KMS-11 (cell line): ENCODE measurements around the gene CRTC1.

ENCODE experiments used
- H2AFZ ChIP-seq: fragments of 200-600 bp; sonication (generic); 2 replicates; pipeline ENCODE4 v1.6.1; 2016; ENCODE audit warnings: antibody characterized with exemption, mixed run types, low read depth
- H3K27ac ChIP-seq: fragments of 200-600 bp; sonication (generic); 2 replicates; pipeline ENCODE4 v1.6.1; 2016; ENCODE audit warnings: mild to moderate bottlenecking, mixed run types
- H3K27me3 ChIP-seq: fragments of 200-600 bp; sonication (generic); 2 replicates; pipeline ENCODE4 v1.6.1; 2017; ENCODE audit warnings: mild to moderate bottlenecking, low read depth, mixed run types, moderate library complexity; ENCODE audit not compliant: insufficient read depth
- H3K36me3 ChIP-seq: fragments of 200-600 bp; sonication (generic); 2 replicates; pipeline ENCODE4 v1.6.1; 2017; ENCODE audit warnings: mild to moderate bottlenecking, mixed run types; ENCODE audit not compliant: insufficient read depth
- H3K4me1 ChIP-seq: fragments of 200-600 bp; sonication (generic); 2 replicates; pipeline ENCODE4 v1.6.1; 2016; ENCODE audit warnings: mild to moderate bottlenecking, low read depth, mixed run types; ENCODE audit not compliant: poor library complexity, severe bottlenecking
- H3K4me2 ChIP-seq: fragments of 200-600 bp; sonication (generic); 2 replicates; pipeline ENCODE4 v1.7.0; 2016; ENCODE audit warnings: mild to moderate bottlenecking, mixed run types
- H3K4me3 ChIP-seq: fragments of 200-600 bp; sonication (generic); IDR thresholded peaks from 2 replicates; pipeline ENCODE4 v1.6.1; 2017; ENCODE audit warnings: low read depth, low read length, mixed read lengths; ENCODE audit not compliant: insufficient read depth
- H3K79me2 ChIP-seq: fragments of 200-600 bp; sonication (generic); 2 replicates; pipeline ENCODE4 v1.6.1; 2016; ENCODE audit warnings: low read depth, mixed run types; ENCODE audit not compliant: insufficient read depth
- H3K9ac ChIP-seq: fragments of 200-600 bp; sonication (generic); 2 replicates; pipeline ENCODE4 v1.6.1; 2016; ENCODE audit warnings: mild to moderate bottlenecking, mixed run types
- H4K20me1 ChIP-seq: fragments of 200-600 bp; sonication (generic); 2 replicates; pipeline ENCODE4 v1.6.1; 2016; ENCODE audit warnings: mild to moderate bottlenecking, mixed run types; ENCODE audit not compliant: insufficient read depth
- CTCF ChIP-seq: fragments of 200-600 bp; sonication (generic); conservative IDR thresholded peaks from 2 replicates; pipeline ENCODE4 v1.6.1; 2017; ENCODE audit warnings: low read depth, mild to moderate bottlenecking, antibody characterized with exemption, low read length, moderate library complexity, mixed read lengths

CRTC1 gene

GRCh38 chr19:18710186-18710585 lies 26.7 kb downstream of the CRTC1 start:
- TF ChIP-seq CTCF, result no peak
- Histone ChIP-seq H2AFZ (no peak overlapping the region), H3K36me3 (no peaks in the 10 kb centered on the region), H3K79me2 (peaks cover 7% of the 10 kb centered on the region; the same call in 1 of the 2 replicates), H3K27me3 (no peaks in the 10 kb centered on the region), H3K4me3 (no peak overlapping the region), H3K4me1 (no peaks in the 10 kb centered on the region), H3K27ac (no peak overlapping the region), H3K9ac (no peak overlapping the region), H4K20me1 (no peaks in the 10 kb centered on the region), H3K4me2 (no peak overlapping the region)

GRCh38 chr19:18710996-18711751 lies 27.7 kb downstream of the CRTC1 start:
- H3K9ac ChIP-seq, result no peak overlapping the region
- H3K4me3 ChIP-seq, result no peak overlapping the region
- H3K27me3 ChIP-seq, result no peaks in the 10 kb centered on the region
- H3K4me1 ChIP-seq, result no peaks in the 10 kb centered on the region
- TF ChIP-seq CTCF, result no peak
- H3K4me2 ChIP-seq, result no peak overlapping the region
- H3K27ac ChIP-seq, result no peak overlapping the region
- no peak overlapping the region for H2AFZ ChIP-seq
- H4K20me1 ChIP-seq, result no peaks in the 10 kb centered on the region
- H3K79me2 ChIP-seq, result peaks cover 7% of the 10 kb centered on the region; the same call in 1 of the 2 replicates
- H3K36me3 ChIP-seq, result no peaks in the 10 kb centered on the region

- Histone ChIP-seq H2AFZ (no peak overlapping the region), H3K4me2 (no peak overlapping the region), H3K36me3 (no peaks in the 10 kb centered on the region), H3K27me3 (no peaks in the 10 kb centered on the region), H3K9ac (no peak overlapping the region), H4K20me1 (no peaks in the 10 kb centered on the region), H3K4me1 (no peaks in the 10 kb centered on the region), H3K79me2 (no peaks in the 10 kb centered on the region), H3K4me3 (no peak overlapping the region), H3K27ac (no peak overlapping the region)
- TF ChIP-seq CTCF, result no peak
These were observed 28.4 kb downstream of the CRTC1 start for GRCh38 chr19:18711893-18712292.

GRCh38 chr19:18712981-18713380 lies 29.5 kb downstream of the CRTC1 start:
- H3K27me3 ChIP-seq, result no peaks in the 10 kb centered on the region
- H3K9ac ChIP-seq, result no peak overlapping the region
- no peak overlapping the region for H3K4me2 ChIP-seq
- no peaks in the 10 kb centered on the region for H4K20me1 ChIP-seq
- H3K36me3 ChIP-seq, result no peaks in the 10 kb centered on the region
- H3K4me3 ChIP-seq, result no peak overlapping the region
- no peaks in the 10 kb centered on the region for H3K79me2 ChIP-seq
- no peak overlapping the region for H3K27ac ChIP-seq
- no peak overlapping the region for H2AFZ ChIP-seq
- H3K4me1 ChIP-seq, result no peaks in the 10 kb centered on the region
- no peak for TF ChIP-seq CTCF
